Measurements from ENCODE around the gene TMC6.
"Not testable (repeated sequence)": the region's sequence is repeated elsewhere in the genome, so short reads cannot be mapped to it uniquely, and the experiment has no call there.

The TMC6 gene

DNA sequence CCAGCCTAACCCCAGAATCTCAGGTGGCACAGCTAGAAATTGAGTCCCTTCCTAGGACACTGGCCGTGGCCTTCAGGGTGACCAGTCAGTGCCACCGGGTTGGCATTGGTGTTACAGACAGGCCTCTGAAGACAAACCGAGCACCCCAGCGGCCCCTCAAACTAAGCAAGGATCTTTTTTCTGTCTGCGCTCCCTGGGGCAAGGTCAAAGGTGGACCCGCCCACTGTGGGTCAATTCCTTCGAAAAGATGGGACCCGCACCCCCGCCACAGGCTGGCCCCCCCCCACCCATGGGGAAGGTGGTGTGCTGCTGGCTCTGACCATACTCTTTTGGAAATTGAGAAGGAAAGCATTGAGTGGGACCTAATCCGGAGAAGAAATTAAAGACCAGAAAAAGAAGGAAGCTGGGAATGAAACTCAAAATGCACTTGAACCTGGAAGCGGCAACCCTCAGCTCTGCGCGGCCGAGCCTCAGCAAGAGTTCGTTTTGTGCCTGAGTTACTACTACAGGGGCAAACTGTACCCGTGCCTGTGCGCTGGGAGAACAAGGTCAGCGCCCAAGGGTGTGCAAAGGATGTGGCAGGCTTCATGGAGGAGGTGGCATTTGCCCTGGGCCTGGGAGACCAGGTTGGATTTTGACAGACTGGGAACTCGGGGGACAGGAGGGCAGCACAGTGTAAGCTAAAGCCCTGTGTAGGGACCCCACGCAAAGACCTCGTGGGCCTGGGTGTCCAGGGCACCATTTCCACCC lies 20.4 kb downstream of the TMC6 start:
- DNase-seq: no peak

DNA sequence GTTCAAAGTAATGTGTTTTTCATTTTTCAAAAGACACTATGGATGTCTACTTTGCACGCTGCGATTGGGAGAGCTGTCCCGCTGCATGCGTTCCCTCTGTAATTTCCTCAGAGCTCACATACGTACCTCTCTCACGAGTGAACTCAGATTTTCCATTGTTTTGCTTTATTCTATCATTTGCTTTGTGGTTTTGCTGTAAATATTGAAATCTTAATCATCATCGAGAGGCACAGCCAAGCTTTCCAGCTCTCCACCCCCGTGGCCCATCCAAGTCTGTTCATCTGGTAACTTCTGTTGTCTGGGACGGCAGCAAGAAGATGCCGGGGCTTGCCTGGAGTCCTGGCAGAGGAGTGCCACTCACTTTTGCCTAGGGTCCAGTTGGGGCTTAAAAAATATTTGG lies 21.1 kb downstream of the TMC6 start:
- DNase-seq: no peak

DNA sequence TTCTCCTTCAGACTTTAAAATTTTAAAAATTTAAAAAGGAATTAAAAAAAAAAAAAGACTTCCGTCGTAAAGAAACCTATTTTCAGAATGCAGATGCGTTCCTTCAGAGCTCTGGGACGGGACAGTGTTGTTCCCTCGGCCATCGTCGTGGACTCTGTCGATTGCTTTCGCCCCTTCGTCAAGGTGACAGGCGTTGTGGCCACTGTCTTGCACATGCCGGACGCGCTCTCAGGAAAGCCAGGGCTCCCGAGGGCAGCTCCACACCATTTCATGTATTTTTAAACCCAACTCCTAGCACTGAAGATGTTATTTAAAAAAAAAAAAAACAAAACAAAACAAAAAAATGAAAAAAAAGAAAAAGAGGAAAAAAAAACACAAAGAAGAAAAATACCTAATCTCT lies 22.3 kb downstream of the TMC6 start:
- DNase-seq: no peak

DNA sequence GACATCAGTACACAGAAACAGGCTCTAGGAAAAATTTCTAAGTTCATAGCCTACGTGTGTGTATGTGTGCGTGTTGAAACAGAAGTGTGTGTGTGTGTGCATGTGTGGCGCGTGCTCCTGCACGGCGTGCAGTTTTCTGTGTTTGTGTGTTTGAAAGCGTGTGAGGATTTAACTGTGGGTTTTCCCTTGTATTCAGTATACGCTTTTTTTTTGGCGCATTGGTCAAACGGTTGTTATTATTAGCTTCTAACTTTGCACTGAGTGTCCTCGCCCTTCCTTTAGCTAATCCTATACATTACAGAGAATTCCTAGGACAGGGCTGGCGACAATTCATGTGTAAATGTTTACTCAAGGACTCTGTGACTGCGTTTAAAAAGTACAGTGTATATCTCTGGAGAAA lies 23.0 kb downstream of the TMC6 start:
- no peak for DNase-seq

DNA sequence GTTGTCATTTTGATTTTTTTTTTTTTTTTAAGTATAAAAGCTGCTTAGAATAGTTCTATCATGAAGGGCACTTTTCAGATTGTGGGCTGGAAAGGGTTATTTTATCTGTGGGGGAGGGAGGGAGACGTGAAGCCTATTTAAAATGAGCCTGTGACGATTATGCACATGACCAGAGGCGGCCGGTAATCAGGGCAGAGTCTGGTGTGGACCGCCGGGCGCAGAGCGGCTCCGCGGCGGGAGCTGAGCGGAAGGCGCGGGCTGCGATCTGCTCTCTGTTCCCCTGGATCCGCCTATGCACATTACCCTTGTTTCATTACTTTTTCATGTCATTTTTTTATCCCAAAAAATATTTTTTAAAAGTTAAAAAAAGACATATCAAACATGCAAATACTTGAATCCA lies 23.5 kb downstream of the TMC6 start:
- no peak for DNase-seq

DNA sequence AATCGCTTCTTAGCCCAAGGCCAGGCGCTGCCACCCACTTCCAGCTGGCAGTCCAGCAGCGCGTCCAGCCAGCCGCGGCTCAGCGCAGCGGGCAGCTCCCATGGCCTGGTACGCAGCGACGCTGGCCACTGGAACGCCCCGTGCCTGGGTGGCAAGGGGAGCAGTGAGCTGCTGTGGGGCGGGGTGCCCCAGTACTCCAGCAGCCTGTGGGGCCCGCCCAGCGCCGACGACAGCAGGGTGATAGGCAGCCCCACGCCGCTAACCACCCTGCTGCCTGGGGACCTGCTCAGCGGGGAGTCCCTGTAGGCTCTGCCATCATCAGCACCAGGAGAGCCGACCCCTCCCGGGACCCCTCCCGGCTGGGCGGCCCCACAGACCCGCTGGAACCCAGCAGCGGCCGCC lies 24.0 kb downstream of the TMC6 start:
- DNase-seq: no peak

DNA sequence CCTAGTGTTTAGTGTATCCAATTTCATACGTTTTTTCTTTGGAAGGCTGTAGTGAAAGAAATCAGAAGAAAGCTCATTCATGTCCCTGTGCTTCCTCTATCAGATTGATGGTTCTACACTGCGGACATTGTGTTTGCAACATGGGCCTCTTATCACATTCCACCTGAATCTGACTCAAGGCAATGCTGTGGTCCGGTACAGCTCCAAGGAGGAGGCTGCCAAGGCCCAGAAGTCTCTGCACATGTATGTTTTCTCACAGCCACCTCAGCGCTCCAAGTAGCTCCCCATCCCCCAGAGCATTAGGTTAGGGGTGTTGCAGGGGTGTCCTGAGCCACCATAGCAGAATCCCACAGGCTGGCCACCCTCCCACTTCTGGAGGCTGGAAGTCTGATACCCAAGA lies 25.2 kb downstream of the TMC6 start:
- no peak for DNase-seq

DNA sequence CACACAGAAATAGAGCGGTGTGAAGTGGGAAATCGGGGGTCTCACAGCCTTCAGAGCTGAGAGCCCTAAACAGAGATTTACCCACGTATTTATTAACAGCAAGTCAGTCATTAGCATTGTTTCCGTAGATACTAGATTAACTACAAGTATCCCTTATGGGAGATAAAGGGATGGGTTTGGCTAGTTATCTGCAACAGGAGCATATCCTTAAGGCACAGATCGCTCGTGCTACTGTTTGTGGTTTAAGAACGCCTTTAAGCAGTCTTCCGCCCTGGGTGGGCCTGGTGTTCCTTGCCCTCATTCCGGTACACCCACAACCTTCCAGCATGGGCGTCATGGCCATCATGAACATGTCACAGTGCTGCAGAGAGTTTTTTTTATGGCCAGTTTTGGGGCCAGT lies 27.0 kb downstream of the TMC6 start:
- DNase-seq: no peak

DNA sequence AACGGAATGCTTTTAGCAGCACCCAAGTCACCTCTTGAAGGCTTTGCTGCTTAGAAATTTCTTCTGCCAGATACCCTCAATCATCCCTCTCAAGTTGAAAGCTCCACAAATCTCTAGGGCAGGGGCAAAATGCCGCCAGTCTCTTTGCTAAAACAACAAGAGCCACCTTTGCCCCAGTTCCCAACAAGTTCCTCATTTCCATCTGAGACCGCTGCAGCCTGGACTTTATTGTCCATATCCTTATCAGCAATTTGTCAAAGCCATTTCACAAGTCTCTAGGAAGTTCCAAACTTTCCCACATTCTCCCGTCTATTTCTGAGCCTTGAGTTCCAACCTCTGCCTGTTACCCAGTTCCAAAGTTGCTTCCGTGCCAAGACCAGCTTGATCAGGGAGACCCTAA lies 27.4 kb downstream of the TMC6 start:
- DNase-seq: no peak

DNA sequence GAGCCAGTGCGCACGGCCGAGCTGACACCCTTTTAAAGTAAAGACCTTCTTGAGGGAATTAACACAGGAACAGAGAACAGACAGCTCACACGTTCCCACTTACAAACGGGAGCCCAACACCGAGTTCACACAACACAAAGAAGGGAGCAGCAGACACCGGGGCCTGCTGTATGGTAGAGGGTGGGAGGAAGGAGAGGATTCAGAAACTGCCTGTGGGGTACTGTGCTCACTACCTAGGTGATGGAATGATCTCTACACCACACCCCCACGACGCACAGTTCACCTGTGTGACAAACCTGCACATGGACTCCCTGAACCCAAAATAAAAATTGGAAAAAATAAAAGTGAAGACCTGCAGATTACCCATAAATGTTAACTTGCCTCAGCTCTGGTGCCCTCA lies 32.5 kb downstream of the TMC6 start:
- no peak for DNase-seq

DNA sequence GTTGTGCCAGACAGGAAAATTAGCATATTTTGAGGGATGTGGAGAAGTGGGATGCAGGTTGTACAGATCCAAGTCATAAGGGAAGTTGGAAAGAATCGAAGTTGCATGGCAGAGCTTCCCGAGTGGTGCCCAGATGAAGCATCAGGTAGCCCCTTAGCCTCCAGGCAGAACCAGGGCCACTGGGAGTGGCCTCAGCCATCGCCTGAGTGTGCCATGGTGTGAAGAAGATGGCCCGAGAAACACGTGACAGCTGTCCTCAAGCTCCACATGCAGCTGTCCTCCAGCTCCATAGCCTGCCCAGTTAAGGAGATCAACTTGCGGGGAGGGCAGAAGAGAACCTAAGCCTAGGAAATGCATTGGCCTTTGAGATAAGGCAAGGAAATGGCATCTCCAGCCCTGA lies 33.5 kb downstream of the TMC6 start:
- no peak for DNase-seq

DNA sequence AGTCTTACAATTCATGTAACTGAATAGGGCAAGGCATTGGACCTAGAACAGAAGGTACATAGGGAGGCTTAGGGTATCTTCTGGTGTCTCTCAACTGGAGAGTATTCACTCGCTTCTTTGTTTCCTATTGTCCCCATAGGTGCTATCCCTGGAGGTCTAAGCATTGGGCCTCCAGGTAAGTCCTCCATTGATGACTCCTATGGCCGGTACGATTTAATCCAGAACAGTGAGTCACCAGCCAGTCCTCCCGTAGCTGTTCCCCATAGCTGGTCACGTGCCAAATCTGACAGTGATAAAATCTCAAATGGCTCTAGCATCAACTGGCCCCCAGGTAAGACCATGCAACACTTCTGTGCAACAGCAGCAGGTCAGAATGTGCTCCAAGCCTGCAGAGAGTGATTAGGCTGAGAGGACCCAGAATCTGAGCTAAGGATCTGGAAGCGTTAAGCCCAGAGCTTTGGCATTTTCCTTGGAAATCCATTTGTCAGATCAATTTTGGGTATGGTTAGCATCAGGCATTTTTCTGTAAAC lies 35.7 kb downstream of the TMC6 start:
- DNase-seq: no peak

DNA sequence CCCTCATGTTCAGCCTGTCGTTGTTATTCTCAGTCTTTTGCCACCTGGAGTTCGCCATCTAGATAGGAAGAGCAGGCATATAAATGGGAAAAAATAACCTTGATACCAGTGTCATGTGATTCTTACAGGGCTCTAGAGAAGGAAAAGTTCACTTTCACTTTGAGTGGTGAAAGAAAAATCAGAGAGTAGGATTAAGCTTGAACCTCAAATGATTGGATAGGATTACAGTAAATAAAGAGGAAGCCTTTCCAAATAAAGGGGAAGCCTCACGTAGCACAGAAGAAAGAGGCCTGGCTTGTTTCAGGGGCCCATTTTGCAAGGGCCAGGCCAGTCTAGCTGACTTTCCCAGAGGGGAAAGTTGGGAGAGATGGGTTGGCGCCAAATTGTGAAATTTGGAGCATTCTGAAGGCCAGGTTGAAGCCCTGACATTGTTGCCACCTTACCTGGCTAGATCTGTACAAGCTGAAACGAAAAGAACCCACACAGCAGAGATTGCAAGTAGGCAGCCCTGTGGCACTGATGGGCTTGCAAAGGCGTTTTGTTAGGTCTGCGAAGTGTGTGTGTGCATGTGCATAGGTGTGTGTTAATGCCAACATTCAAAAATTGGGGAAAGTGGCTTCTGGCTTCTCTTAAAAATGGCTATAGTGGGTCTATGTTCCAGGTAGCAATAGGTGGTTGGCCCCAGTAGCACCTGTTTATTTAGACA lies 38.8 kb downstream of the TMC6 start:
- DNase-seq: no peak

DNA sequence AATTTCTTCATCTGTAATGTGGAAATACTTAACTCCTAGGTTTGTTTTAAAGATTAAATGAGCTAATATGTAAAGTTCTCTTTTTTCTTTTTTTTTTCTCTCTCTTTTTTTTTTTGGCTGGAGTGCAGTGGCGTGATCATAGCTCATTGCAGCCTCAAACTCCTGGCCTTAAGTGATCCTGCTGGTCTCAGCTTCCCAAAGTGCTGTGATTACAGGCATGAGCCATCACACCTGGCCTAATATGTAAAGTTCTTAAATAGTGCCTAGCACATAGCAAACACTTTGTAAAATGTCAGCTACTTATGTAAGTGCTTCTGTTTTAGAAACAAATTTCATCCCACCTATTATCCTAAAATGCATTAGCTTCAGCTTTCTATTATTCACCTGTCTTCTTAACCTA lies 40.0 kb downstream of the TMC6 start:
- DNase-seq: no peak

DNA sequence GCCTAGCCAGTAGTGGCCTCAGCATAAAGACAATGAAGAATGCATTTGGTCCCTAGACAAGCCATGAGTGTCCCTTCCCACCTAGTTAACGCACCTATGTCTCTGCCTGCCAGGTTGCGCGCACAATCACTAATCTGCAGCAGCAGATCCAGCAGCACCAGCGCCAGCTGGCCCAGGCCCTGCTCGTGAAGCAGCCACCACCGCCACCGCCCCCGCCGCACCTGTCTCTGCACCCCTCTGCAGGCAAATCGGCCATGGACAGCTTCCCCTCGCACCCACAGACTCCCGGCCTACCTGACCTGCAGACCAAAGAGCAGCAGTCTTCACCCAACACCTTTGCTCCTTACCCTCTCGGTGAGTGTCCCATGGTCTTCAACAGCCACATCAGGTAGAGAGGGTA lies 41.8 kb downstream of the TMC6 start:
- DNase-seq: no peak

DNA sequence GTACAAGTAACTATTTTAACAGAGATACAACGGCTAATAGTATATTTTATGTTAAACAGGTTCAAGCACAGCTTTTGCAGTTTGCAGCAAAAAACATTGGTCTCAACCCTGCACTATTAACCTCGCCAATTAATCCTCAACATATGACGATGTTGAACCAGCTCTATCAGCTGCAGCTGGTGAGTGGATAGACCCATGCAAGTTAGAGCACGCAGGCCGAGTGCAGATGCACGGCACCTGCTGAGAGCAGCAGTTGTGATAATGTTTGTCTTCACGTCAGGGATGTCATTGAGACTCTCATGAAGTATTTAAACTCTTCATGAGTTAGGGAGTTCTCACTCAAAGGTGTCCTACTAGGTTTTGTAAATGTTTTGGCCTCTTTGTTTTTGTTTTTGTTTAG lies 45.6 kb downstream of the TMC6 start:
- DNase-seq: no peak

DNA sequence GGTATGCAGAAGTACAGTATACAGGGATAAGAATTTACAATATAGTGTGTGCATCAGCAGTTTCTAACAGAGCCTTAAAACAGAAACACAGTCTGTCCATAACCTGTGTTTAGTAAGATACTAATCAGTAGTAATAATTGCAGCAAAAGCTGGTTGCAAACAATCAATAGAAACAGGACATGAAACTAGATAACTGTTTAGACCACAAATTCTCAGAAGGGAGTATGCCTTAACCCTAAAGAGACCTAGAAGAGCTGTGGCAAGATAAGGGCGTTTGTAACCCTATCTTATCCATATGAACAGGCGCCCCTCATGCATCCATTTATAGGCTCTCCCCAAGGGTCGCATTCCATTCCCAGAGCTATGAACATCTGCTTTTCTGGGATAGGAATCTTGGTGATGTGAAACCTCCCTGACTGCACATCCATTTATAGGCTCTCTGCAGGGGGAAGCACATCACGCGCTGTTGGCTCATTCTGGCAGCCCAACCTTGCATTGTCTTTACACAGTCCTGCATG lies 46.1 kb downstream of the TMC6 start:
- DNase-seq: not testable (repeated sequence)

DNA sequence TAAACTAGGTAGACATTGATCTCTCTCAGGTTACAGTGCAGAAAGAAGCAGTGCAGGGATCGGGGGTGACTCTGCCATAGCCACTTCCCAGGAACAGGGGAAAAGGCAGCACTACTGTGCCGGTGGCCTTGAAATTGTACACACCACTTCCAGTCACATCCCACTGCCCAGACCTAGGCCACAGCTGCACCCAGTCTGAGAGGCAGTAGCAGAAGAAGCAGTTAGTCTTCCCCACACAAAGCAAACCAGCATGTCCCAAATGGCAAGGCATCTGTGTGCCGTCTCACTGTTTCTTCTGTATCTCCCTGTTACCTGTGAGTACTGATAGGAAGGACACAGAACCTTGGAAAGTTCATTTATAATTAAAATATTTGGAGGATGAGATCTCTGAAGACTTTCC lies 47.0 kb downstream of the TMC6 start:
- DNase-seq: no peak

DNA sequence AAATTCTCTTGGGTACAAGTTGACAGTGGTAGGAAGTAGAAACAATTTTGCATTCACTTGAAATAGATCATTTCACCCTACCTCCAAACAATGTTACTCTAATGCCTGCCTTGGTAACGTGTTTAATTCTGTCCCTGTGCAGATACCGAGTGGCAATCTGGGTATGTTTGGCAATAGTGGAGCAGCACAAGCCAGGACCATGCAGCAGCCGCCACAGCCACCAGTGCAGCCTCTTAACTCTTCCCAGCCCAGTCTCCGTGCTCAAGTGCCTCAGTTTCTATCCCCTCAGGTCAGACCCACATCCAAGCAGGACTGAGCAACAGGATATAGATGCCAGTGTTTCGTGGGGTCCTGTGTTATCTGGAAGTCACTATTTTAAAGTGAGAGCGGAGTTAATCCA lies 49.3 kb downstream of the TMC6 start:
- DNase-seq: no peak

DNA sequence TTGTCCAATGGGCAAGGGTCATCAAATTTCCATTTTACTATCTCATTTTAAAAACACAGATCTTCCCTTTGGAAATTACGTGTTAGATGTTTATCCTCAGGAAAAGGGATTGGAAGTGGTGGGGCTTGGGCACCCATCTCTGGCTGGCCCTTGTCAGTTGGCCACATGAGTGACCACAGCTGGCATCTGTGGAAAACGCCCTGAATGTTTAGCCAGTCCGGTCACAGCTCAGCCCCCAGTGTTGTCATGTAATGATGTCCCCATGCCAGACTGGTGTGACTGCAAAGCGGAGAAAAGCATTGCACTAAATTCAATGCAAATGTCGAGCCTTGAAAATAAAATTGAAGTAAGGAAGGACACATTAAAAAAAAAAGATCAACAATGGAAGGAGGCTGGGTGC lies 53.0 kb downstream of the TMC6 start:
- DNase-seq: no peak

DNA sequence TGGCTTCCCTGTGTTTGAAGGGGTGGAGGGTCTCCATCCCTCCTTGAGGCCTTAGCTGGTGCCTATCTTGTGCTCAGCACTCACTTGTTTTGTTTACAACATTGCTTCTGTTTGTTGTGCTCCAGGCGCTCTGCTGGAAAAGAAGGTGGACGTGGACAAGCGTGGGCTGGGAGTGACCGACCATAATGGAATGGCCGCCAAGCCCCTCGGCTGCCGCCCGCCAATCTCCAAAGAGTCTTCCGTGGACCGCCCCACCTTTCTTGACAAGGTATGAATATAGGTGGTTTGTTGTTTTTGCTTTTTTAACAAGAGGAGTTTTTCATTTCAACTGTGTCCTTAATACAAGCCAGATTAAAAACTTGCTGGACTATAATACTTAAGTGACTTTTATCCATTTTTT lies 53.5 kb downstream of the TMC6 start:
- no peak for DNase-seq

DNA sequence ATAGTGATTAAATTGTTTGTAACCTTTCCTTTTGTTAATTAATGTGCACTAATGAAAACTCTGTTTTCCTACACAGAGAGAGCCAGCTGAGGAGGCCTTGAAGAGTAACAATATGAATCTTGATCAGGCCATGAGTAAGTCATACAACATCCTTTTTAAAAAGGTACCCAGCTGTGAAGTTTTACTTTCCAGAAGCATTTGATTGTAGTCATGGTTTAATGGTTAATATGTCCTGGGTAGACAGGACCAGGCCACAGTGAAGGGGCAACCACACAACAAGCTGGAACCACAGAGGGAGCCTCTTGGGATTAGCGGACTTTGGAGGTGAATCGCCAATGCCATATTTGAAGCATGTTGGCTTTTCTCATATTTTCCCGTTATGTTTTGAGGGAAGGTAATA lies 55.6 kb downstream of the TMC6 start:
- DNase-seq: no peak

DNA sequence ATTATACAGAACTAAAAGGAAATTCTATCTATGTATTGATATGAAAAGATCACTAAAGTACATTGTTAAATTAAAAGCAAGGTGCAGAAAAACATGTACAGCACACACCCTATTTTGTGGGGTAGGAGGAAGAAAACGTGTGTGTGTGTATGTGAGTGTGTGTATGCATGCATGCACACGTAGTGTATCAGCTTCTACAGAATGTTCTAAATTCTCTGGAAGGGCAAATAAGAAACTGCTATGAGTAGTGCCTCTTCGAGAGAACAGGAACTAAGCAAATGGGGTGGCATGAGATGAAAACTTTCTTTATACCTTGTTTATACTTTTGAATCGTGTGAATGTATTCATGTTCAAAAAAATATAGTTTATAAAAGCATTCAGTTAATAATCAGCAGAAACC lies 58.9 kb downstream of the TMC6 start:
- no peak for DNase-seq

DNA sequence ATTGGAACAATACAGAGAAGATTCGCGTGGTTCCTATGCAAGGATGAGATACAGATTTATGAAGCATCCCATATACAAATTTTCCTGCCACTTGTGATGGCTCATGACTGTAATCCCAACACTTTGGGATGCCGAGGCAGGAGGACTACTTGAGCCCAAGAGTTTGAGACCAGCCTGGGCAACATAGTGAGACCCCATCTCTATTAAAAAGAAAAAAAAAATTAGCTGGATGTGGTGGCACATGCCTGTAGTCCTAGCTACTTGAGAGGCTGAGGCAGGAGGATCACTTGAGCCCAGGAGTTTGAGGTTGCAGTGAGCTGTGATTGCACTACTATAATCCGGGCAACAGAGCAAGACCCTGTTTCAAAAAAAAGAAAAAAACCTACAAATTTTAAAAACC lies 61.6 kb downstream of the TMC6 start:
- not testable (repeated sequence) for DNase-seq

DNA sequence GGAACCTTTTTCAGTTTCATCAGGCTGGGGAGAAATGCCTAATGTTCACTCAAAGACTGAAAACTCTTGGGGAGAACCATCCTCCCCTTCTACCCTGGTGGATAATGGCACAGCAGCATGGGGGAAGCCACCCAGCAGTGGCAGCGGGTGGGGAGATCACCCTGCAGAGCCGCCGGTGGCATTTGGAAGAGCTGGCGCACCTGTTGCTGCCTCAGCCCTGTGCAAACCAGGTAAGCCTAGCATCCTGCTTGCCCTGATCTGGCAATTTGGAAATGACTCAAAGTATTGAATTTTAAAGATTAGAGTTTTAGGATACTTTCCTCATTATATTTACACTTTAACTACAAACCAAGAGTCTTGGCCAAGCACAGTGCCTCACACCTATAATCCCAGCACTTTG lies 63.8 kb downstream of the TMC6 start:
- no peak for DNase-seq
